Subcutaneous abdominal adipose tissue (tissue), 5 donors: ENCODE measurements around the gene EXOC3.

Source experiments
- H3K27ac ChIP-seq: one replicate; pipeline ENCODE4 v1.7.0; 2013; ENCODE audit warnings: low read depth, mild to moderate bottlenecking, inconsistent platforms, low read length, moderate library complexity
- H3K27me3 ChIP-seq, 5 donors: one replicate each; pipeline ENCODE4 v1.7.0; 2013; ENCODE audit warnings: low read length in 5 of 5, inconsistent platforms in 1 of 5; ENCODE audit not compliant: control insufficient read depth in 5 of 5, insufficient read depth in 4 of 5
- H3K36me3 ChIP-seq, 5 donors: one replicate each; pipeline ENCODE4 v1.7.0; 2013; ENCODE audit warnings: low read length in 5 of 5; ENCODE audit not compliant: control insufficient read depth in 5 of 5, insufficient read depth in 5 of 5
- H3K4me1 ChIP-seq, 5 donors: one replicate each; pipeline ENCODE4 v1.7.0; 2013; ENCODE audit warnings: low read length in 5 of 5, mild to moderate bottlenecking in 3 of 5, moderate library complexity in 1 of 5; ENCODE audit not compliant: control insufficient read depth in 5 of 5, insufficient read depth in 5 of 5
- H3K4me3 ChIP-seq, 5 donors: one replicate each; pipeline ENCODE4 v1.7.0; 2013; ENCODE audit warnings: low read length in 5 of 5, low read depth in 1 of 5
- H3K9ac ChIP-seq, 5 donors: one replicate each; pipeline ENCODE4 v1.7.0; 2013; ENCODE audit warnings: low read length in 5 of 5, mild to moderate bottlenecking in 4 of 5, moderate library complexity in 3 of 5
- H3K9me3 ChIP-seq, 5 donors: one replicate each; pipeline ENCODE4 v1.7.0; 2013; ENCODE audit warnings: low read length in 5 of 5; ENCODE audit not compliant: control insufficient read depth in 5 of 5
- donor health status: healthy.
- donor health status: healthy.
- donor health status: healthy.
- donor health status: healthy.
- donor health status: healthy.

The EXOC3 gene

GRCh38 chr5:424301-425110 is 18.5 kb upstream of the EXOC3 start:
- H3K9me3 ChIP-seq = no peaks in the 10 kb centered on the region
- H3K27me3 ChIP-seq = peaks cover 0 to 5% (median 0%) of the 10 kb centered on the region in 5 donors
- no peak overlapping the region for H3K9ac ChIP-seq
- no peaks in the 10 kb centered on the region for H3K36me3 ChIP-seq
- no peak overlapping the region for H3K27ac ChIP-seq
- no peak overlapping the region for H3K4me3 ChIP-seq
- peaks cover 0 to 9% (median 3%) of the 10 kb centered on the region in 5 donors for H3K4me1 ChIP-seq

- Histone ChIP-seq H3K9me3 (no peaks in the 10 kb centered on the region), H3K27ac (no peak overlapping the region), H3K27me3 (peaks cover 0 to 9% (median 3%) of the 10 kb centered on the region in 5 donors), H3K36me3 (no peaks in the 10 kb centered on the region), H3K4me3 (no peak overlapping the region), H3K4me1 (peaks cover 0 to 15% (median 9%) of the 10 kb centered on the region in 5 donors), H3K9ac (no peak overlapping the region)
Measured at GRCh38 chr5:425714-426113, 17.3 kb upstream of the EXOC3 start.

- H3K4me1 ChIP-seq = peaks cover 0 to 15% (median 9%) of the 10 kb centered on the region in 5 donors
- H3K27me3 ChIP-seq = peaks cover 3 to 14% (median 8%) of the 10 kb centered on the region in 5 donors
- no peaks in the 10 kb centered on the region for H3K9me3 ChIP-seq
- no peak overlapping the region for H3K4me3 ChIP-seq
- no peaks in the 10 kb centered on the region for H3K36me3 ChIP-seq
- H3K27ac ChIP-seq = no peak overlapping the region
- H3K9ac ChIP-seq = no peak overlapping the region
Measured at GRCh38 chr5:426392-426976, 16.5 kb upstream of the EXOC3 start.

DNA sequence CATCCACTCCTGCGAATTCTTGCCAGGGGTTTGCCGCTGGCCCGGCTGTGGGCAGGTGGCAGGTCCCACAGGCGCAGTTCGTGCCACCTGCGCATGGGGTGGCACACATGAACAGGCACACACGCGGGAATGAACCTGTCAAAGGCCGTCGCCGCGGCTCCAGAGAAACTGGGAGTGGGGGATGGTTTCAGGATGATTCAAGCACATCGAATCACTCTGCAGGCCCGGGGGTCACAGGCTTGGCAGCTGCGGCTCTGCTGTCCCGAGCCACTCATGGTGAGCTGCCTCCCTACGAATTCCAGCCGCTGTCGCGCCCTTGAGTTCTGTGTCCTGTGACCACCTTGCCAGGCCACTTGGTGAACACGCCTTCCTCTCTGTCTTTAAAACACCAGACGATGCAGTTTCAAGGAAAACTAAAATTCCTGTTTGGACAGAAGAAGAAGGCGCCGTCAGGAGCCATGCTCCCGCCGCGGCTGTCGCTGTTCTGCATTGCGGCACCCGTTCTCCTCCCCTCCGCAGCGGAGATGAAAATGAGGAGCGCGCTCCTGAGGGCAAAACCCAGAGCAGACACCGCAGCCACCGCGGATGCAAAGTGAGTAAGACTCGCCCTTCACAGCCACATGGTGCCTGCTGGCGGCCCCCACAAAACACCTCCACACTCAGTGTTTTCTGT is 15.4 kb upstream of the EXOC3 start:
- Histone ChIP-seq H3K9ac (no peak overlapping the region), H3K36me3 (no peaks in the 10 kb centered on the region), H3K27me3 (peaks cover 3 to 18% (median 8%) of the 10 kb centered on the region in 5 donors), H3K9me3 (no peaks in the 10 kb centered on the region), H3K4me3 (no peak overlapping the region), H3K4me1 (peaks cover 0 to 15% (median 9%) of the 10 kb centered on the region in 5 donors), H3K27ac (no peak overlapping the region)

- H3K27ac ChIP-seq = no peak overlapping the region
Measured at GRCh38 chr5:428219-428618, 14.8 kb upstream of the EXOC3 start.

GRCh38 chr5:428754-429452 is 14.1 kb upstream of the EXOC3 start:
- Histone ChIP-seq H3K27ac (no peak overlapping the region), H3K9ac (no peak overlapping the region), H3K4me1 (peaks cover 0 to 15% (median 9%) of the 10 kb centered on the region in 5 donors), H3K27me3 (peaks cover 6 to 29% (median 9%) of the 10 kb centered on the region in 5 donors), H3K9me3 (no peaks in the 10 kb centered on the region), H3K4me3 (no peak overlapping the region), H3K36me3 (no peaks in the 10 kb centered on the region)

More at GRCh38 chr5:428219-428618, 14.8 kb upstream of the EXOC3 start:
- Histone ChIP-seq H3K27me3 (peaks cover 3 to 23% (median 8%) of the 10 kb centered on the region in 5 donors), H3K36me3 (no peaks in the 10 kb centered on the region), H3K9ac (no peak overlapping the region), H3K9me3 (no peaks in the 10 kb centered on the region), H3K4me3 (no peak overlapping the region), H3K4me1 (peaks cover 0 to 15% (median 9%) of the 10 kb centered on the region in 5 donors)

DNA sequence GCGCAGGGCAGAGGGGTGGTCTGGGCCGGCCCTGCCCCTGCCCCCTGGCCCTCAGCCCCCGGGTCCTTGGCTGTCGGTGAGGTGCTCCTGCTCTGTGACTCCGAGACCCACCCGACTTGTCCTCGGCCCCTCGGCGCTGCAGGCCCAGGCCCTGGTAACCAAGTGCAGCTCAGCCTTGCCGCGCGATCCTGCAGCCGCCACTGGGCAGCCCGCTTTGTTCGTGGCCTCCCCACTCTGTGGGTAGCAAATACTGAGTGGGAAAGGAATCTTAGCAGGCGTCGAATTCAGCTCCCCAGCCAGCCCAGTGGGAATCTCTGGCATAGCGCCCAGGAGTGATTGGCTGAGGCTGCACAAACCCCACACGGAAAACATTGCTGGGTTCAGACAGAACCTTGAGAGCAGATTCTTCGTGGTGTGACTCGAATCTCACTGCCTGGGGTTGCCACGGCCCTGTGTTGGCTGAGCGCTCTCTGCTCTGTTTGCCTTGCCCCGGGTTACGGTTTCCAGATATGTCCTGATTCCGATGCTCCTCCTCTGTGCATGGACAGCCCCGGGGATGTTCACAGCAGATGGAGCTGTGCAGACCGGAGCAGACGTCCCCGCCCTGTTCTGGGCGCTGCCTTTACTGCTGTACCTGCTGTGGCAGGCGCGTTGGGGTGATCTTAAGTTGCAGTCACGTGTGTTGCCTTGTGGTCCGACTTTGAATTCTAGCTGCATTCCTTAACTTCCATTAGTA is 13.4 kb upstream of the EXOC3 start:
- Histone ChIP-seq H3K27me3 (peaks cover 8 to 36% (median 16%) of the 10 kb centered on the region in 5 donors), H3K9ac (no peak overlapping the region), H3K4me3 (peak overlapping the region in 3 of 5 donors; percentile 1 to 22 (median 13)), H3K27ac (no peak overlapping the region), H3K36me3 (no peaks in the 10 kb centered on the region), H3K9me3 (no peaks in the 10 kb centered on the region), H3K4me1 (peaks cover 0 to 13% (median 9%) of the 10 kb centered on the region in 5 donors)

GRCh38 chr5:430214-430925 is 12.6 kb upstream of the EXOC3 start:
- peaks cover 8 to 40% (median 20%) of the 10 kb centered on the region in 5 donors for H3K27me3 ChIP-seq
- H3K9me3 ChIP-seq = no peaks in the 10 kb centered on the region
- H3K36me3 ChIP-seq = no peaks in the 10 kb centered on the region
- no peak overlapping the region for H3K9ac ChIP-seq
- peaks cover 0 to 11% (median 9%) of the 10 kb centered on the region in 5 donors for H3K4me1 ChIP-seq
- no peak overlapping the region for H3K4me3 ChIP-seq
- no peak overlapping the region for H3K27ac ChIP-seq
